Frontal cortex (tissue), 4 donors: Measurements from ENCODE around the gene COX7C. TPM values are rescaled to one million over a fixed set of nuclear protein-coding genes. Genes with fewer than 3 reads are reported as not detected.
"Not testable (repeated sequence)": the region's sequence is repeated elsewhere in the genome, so short reads cannot be mapped to it uniquely, and the experiment has no call there.

Experiments used
- DNase-seq, 2 donors: peaks; one replicate each; pipeline ENCODE4 v3.0.0; 2012; ENCODE audit warnings: low spot score in 2 of 2
- FAIRE-seq: peaks from 2 replicates; lab custom pipeline; 2012; peaks lifted over from hg19 to GRCh38; lab: Jason Lieb, UNC
- small RNA-seq: library from RNA; depleted of rRNA; stranded (forward); fragments of <200 nt; gene quantifications from one replicate; pipeline ENCODE3, GENCODE V24; 2014
- total RNA-seq: library from RNA; depleted of rRNA; stranded (reverse); fragments of >200 nt; gene quantifications from one replicate; pipeline ENCODE4 v1.2.3, GENCODE V29; 2014
- donor health status: control.
- donor health status: control.
- donor health status: control.

COX7C gene
- total RNA-seq, 1 donor from 2014 or later: 244 TPM

DNA sequence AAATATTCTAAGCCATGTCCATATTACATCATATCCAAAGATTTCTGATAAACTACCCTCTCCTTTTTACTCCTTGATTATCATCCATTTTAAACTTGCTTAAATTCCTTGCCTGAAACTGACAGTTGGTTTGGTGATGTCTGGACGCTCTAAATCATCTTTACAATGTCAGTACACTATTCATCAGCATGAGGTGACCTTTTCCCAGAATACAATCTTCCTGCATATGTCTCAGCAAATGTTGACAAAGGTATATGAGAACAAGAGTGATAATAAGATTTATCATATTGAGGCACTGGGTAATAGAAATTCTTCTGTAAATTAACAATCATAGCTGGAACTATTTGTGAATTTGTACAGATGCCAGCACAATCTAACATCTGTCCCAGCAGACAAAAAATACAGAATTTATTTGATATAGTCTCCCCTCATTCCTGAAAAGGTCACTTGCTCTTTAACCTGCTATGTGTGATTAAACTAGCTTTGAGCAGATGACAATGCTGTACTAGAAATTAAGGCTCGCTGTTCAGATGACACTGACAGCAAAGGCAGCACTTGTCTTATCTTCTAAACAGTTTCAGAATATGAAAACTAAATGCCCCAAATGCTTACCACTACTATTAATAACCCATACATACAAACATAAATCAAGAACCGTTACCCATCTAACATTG lies 32.2 kb downstream of the COX7C start:
- DNase-seq: no peak

GRCh38 chr5:86660771-86661170 lies 43.0 kb downstream of the COX7C start:
- FAIRE-seq, DNase-seq: not testable (repeated sequence)

More for the DNA sequence above, 32.2 kb downstream of the COX7C start:
- FAIRE-seq: no peak

DNA sequence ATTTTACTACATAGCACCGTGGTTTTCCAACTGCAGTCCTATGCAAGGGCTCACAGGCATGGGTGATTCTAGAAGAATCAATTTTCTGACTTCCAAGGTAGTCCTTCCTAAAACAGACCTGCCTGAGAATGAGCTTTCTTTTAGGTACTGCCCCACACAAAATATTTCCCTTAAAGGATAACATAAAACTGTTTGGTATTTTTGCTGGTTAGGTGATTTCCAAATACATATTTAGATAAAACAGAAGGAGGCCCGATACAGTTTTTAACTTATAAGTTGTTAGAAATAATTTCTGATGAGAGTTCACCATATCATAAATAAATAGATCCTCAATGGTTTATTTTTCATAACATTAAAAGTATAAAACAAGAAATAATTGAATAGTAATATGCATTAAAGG lies 46.4 kb downstream of the COX7C start:
- no peak for FAIRE-seq

GRCh38 chr5:86665984-86666760 lies 48.4 kb downstream of the COX7C start:
- DNase-seq: no peak
- FAIRE-seq: no peak

More for the DNA sequence above, 46.4 kb downstream of the COX7C start:
- DNase-seq: no peak

DNA sequence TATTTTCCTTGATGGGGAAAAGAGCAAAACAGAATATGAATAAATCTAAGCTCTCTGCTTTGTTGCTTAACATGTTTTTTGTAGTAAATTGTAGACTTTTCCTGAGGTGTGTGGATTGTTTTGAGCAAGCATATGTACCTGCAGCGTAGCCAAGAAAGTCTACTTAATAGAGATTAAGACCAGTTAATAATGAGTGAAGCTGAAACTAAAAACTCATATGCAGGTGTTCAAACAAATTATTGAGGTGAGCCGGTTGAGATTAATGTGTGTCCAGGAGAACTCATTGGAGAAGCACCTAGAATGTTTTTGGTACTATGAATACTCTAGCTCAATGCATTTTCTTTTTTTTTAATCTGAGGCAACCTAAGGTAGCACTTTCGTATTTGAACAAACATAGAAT lies 49.2 kb downstream of the COX7C start:
- no peak for DNase-seq
- no peak for FAIRE-seq

Small RNA genes lying within 50 kb of the gene (small RNA-seq; reads per million reads assigned to genes)
- not detected for gene RNU6-804P
